Cardiac fibroblast (primary cell): Measurements from ENCODE around the gene OR6C6.

ENCODE experiments used
- DNase-seq, 2 donors: peaks; one replicate each; pipeline versions ENCODE4 v3.0.0 to v3.0.0-alpha.2; 2010; ENCODE audit warnings: low read depth in 2 of 2
- H3K4me3 ChIP-seq, 2 donors: replicated peaks in 1 of 2; 1 replicate in 1 of 2; 2 replicates in 1 of 2; pipeline ENCODE4 v1.5.1; 2011; ENCODE audit warnings: low read depth in 2 of 2, low read length in 2 of 2, mild to moderate bottlenecking in 2 of 2, moderate library complexity in 1 of 2
- TF ChIP-seq, protein P1 (sequence below): IDR thresholded peaks from one replicate; pipeline ENCODE4 v1.5.1; 2011; ENCODE audit warnings: low read depth, mild to moderate bottlenecking, low read length, inconsistent platforms

The OR6C6 gene

DNA sequence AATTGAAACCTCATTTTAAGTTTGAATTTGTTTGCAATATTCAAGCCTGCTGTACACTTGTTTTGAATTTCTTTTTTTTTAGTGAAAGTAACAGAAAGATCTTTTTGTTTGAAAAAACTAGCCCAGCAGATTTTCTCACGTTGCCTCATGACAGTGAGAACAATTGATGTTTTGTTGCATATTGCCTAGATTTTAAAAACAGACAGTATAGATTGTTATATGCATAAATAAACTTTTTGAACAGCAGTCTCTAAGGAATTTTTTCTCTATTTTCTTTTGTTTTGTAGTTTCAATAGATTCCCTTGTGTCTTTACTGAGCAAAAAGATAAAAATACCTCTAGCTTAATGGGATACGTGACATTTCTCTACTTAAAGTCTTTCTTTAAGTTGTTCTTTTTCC is 15.4 kb downstream of the OR6C6 start:
- TF ChIP-seq, protein P1, sequence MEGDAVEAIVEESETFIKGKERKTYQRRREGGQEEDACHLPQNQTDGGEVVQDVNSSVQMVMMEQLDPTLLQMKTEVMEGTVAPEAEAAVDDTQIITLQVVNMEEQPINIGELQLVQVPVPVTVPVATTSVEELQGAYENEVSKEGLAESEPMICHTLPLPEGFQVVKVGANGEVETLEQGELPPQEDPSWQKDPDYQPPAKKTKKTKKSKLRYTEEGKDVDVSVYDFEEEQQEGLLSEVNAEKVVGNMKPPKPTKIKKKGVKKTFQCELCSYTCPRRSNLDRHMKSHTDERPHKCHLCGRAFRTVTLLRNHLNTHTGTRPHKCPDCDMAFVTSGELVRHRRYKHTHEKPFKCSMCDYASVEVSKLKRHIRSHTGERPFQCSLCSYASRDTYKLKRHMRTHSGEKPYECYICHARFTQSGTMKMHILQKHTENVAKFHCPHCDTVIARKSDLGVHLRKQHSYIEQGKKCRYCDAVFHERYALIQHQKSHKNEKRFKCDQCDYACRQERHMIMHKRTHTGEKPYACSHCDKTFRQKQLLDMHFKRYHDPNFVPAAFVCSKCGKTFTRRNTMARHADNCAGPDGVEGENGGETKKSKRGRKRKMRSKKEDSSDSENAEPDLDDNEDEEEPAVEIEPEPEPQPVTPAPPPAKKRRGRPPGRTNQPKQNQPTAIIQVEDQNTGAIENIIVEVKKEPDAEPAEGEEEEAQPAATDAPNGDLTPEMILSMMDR, result no peak
- DNase-seq, result no peak

DNA sequence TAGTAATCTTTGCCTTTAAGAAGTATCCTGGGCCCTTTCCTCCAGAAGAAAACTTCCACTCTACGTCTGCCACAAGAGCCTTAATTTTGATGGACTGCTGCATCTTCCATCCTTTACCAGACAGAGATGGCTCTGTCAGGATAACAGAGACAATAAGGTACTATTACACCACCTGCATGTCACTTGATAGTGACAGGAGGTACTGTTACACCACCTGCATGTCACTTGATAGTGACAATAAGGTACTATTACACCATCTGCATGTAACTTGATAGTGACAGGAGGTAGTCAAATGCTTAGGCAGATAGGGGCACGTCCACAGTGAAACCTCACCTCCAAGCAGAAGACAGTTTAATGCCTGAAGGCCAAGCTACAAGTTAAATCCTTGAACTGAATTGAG is 38.1 kb downstream of the OR6C6 start:
- no peak overlapping the region for H3K4me3 ChIP-seq
- DNase-seq, result no peak
- TF ChIP-seq, protein P1, result no peak

More for the DNA sequence above, 15.4 kb downstream of the OR6C6 start:
- no peak overlapping the region for H3K4me3 ChIP-seq

DNA sequence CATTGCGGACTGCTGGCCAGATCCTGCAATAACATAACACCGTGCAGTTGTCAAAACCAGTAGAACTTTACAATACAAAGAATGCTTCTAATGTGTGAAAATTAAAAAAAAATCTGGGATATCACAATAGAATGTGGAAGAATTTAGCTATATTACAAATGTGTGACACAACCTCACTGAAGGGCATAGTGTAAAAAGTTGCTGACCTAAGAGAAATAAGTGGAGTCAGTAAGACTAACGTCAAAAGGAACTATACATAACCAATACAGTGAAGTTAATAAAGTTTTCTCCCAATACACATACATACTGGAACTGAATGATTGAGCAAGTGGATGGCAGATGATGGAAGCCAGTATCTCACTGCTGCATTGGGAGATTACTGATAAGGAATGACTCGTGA is 39.5 kb downstream of the OR6C6 start:
- H3K4me3 ChIP-seq, result no peak overlapping the region
- TF ChIP-seq, protein P1, result no peak
- DNase-seq, result no peak

DNA sequence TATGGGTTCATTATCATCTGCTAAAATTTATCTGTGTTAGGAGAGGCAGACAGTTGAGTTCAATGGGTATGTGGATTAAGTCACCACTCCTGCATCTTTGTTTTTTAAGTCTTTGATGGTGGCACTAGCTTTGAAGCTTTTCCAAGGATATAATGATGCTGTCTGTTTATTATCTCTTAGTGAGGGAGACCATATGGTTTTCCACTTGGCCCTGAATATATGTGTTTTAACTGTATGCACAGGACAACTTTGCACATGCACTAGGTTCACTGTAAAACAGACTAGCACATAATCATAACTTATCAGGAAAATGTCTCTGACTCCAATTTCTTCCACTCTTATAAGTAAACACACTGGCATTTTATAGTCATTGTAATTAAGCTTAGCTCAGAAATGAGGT is 43.1 kb downstream of the OR6C6 start:
- DNase-seq, result no peak
- TF ChIP-seq, protein P1, result no peak
- no peak overlapping the region for H3K4me3 ChIP-seq

DNA sequence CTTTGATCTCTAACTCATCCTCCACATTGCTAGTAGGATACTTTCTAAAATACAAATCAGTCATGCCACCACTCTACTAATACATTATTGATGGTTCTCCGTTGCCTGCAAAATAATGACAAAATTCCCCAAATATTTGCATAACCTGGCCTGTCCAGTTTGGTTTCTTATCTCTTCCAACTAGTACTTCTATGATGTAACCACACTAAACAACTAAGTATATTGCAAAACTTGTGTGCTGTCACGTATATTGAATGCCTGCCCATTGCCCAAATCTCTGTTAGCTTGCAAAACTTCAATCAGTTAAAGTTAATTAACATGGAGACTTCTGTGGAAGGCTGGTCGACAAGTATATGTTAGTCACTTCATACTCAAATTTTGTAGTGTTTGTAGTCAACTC is 45.4 kb downstream of the OR6C6 start:
- H3K4me3 ChIP-seq, result no peak overlapping the region
- TF ChIP-seq, protein P1, result no peak
- no peak for DNase-seq

DNA sequence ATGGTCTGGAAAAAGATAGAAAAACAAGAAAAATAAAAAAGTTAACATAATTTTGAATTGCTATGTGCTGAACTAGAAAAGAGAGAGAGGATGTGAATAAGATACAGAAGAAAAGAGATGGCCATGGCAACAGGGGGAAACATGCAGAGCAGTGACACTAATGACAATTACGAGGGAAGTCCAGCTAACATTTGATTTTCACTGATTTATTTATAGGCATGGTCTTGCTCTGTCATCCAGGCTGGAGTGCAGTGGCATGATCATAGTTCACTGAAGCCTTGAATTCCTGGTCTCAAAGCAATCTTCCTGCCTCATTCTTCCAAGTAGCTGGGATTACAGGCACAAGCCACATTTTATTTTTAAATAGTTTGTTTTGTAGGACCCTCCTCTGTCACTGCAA is 50.2 kb downstream of the OR6C6 start:
- TF ChIP-seq, protein P1, result no peak
- H3K4me3 ChIP-seq, result no peak overlapping the region
- no peak for DNase-seq

DNA sequence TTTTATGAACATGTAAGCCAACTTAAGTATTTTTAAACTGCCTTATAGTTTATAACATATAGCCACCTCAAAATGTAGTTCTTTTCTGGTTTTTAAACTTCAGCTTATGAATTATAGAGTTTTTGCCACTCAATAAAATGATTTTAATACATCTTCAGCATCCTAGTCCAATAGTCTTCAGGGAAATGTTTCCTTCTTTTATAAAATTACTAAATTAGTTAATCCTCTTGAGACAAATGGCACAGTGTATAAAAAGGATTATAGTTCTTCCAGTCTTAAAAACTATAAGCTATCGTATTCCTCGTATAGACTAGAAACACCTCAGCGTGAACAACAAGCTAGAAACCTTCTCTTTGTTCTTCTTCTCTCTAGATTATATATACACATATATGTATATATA is 52.1 kb downstream of the OR6C6 start, which contains the start of gene OR6C74:
Gene OR6C74, plus strand, starts transcription at position 301 of the 400 bp plus-strand sequence. CDS start 2,679 bp downstream, outside the sequence.
- no peak within 1 kb of the TSS for H3K4me3 ChIP-seq
- DNase-seq, result no peak
- TF ChIP-seq, protein P1, result no peak
